ENCODE results near the gene LMO2. TPM values are rescaled to one million over a fixed set of nuclear protein-coding genes. Genes with fewer than 3 reads are reported as not detected.

LMO2 gene
- total and polyA plus RNA-seq, 2 donors (not counting 3 experiments of a cell fraction or from before 2014, with no cell fraction given) = 60.4 to 66.8 TPM

DNA sequence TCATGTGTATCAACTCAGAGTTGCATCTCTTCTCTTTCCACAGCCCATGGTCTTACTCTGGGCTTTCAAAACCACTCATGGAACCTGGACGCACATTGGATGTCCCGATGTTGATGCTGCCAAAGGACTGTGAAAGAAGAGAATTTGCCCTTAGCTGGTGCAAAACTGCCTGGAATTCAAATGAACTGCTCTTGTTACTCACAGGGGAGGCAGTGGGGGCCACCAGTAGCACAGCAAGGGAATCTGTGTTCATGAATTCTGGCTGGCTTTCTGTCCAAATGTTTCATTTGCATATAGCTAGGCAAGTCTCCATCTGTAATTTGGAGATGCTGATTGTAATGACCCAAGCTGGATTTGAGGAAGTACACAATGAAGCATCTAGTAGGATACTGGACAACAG is 24.9 kb downstream of the LMO2 start:
- H3K4me1 ChIP-seq (ENCODE audit: control insufficient read depth, extremely low read depth, insufficient read depth, low read length) = peaks cover 23% of the 10 kb centered on the region
- ChIA-PET POLR2A (no interaction called here), CTCF (interaction anchor here (1.0 to 5.8 kb wide), 6 partner anchors 8 to 121 kb away, joined by 3 to 59 read pairs (median 8); no protein-coding TSS in a partner anchor)
- H4K20me1 ChIP-seq (replicated peaks; ENCODE audit: control insufficient read depth, extremely low read depth, insufficient read depth, low read length) = no peaks in the 10 kb centered on the region
- dilution Hi-C loops (cut with MboI; ENCODE audit: extremely low pct_ligation_motif_present, low sequenced_read_pairs) = no loop called here
- TF ChIP-seq, protein P1, sequence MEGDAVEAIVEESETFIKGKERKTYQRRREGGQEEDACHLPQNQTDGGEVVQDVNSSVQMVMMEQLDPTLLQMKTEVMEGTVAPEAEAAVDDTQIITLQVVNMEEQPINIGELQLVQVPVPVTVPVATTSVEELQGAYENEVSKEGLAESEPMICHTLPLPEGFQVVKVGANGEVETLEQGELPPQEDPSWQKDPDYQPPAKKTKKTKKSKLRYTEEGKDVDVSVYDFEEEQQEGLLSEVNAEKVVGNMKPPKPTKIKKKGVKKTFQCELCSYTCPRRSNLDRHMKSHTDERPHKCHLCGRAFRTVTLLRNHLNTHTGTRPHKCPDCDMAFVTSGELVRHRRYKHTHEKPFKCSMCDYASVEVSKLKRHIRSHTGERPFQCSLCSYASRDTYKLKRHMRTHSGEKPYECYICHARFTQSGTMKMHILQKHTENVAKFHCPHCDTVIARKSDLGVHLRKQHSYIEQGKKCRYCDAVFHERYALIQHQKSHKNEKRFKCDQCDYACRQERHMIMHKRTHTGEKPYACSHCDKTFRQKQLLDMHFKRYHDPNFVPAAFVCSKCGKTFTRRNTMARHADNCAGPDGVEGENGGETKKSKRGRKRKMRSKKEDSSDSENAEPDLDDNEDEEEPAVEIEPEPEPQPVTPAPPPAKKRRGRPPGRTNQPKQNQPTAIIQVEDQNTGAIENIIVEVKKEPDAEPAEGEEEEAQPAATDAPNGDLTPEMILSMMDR (IDR thresholded peaks at IDR 0.05; ENCODE audit: extremely low read depth in 1 of 2, insufficient read depth in 1 of 2, low read depth in 1 of 2, low read length in 2 of 2) = no peak
- TF ChIP-seq JUN (IDR thresholded peaks at IDR 0.05; ENCODE audit: borderline replicate concordance, insufficient read depth, insufficient read length, low read depth) = no peak
- TF ChIP-seq EZH2 (IDR thresholded peaks at IDR 0.05; ENCODE audit: borderline replicate concordance, low read depth, low read length, severe bottlenecking) = no peak
- TF ChIP-seq FOS (IDR thresholded peaks at IDR 0.05; ENCODE audit: borderline replicate concordance, insufficient read depth, low read length) = no peak
- TF ChIP-seq POLR2AphosphoS5 (IDR thresholded peaks at IDR 0.05; ENCODE audit: insufficient read depth, low read depth, low read length) = no peak
- TF ChIP-seq, protein P2, sequence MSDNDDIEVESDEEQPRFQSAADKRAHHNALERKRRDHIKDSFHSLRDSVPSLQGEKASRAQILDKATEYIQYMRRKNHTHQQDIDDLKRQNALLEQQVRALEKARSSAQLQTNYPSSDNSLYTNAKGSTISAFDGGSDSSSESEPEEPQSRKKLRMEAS (IDR thresholded peaks at IDR 0.05; ENCODE audit: insufficient read depth, insufficient read length) = no peak
- TF ChIP-seq MYC (IDR thresholded peaks at IDR 0.05; ENCODE audit: low read depth, low read length) = no peak
- no peak for TF ChIP-seq GATA2 (IDR thresholded peaks at IDR 0.05; ENCODE audit: insufficient read depth, insufficient read length, low read depth, low read length)
- TF ChIP-seq POLR2A (IDR thresholded peaks at IDR 0.05; ENCODE audit: low read depth, low read length) = no peak
- H2AFZ ChIP-seq (ENCODE audit: low read depth, low read length) = no peak overlapping the region
- no peak overlapping the region for H3K4me3 ChIP-seq (replicated peaks in 1 of 3; ENCODE audit: insufficient read depth in 1 of 3, low read depth in 1 of 3, low read length in 3 of 3)
- no peaks in the 10 kb centered on the region for H3K9me1 ChIP-seq (replicated peaks; ENCODE audit: control insufficient read depth, extremely low read depth, insufficient read depth, low read length)
- no peak overlapping the region for H3K27ac ChIP-seq (ENCODE audit: insufficient read depth, low read depth, low read length)
- no peak overlapping the region for H3K9ac ChIP-seq (replicated peaks; ENCODE audit: extremely low read depth, insufficient read depth, low read length)
- H3K4me2 ChIP-seq (ENCODE audit: insufficient read depth, low read length) = no peak overlapping the region
- BruUV-seq (replicated peaks) = no TSS peak
- H3K9me3 ChIP-seq (replicated peaks; ENCODE audit: control insufficient read depth, insufficient read depth, low read length) = no peaks in the 10 kb centered on the region
- no peaks in the 10 kb centered on the region for H3K27me3 ChIP-seq (ENCODE audit: control insufficient read depth in 2 of 2, insufficient read depth in 2 of 2, low read length in 2 of 2)
- H3K79me2 ChIP-seq (ENCODE audit: control insufficient read depth, insufficient read depth, low read length) = no peaks in the 10 kb centered on the region
- peaks cover 0 to 17% of the 10 kb centered on the region in 2 experiments for H3K36me3 ChIP-seq (ENCODE audit: control insufficient read depth in 2 of 2, extremely low read depth in 1 of 2, insufficient read depth in 2 of 2, low read length in 2 of 2)
- no peak for FAIRE-seq
- intact Hi-C loops (cut with micrococcal nuclease) = loop anchor here (5.0 kb wide), 1 partner anchor 185 kb away; the partner anchor contains the start of gene CAPRIN1
- peak; percentile 10 for DNase-seq (ENCODE audit: low read depth, low spot score)

Data from endothelial cell of umbilical vein (primary cell).